HepG2 (cell line): Measurements from ENCODE around the gene INTS6. TPM values are rescaled to one million over a fixed set of nuclear protein-coding genes. Genes with fewer than 3 reads are reported as not detected.

ENCODE experiments used
- CENPT ChIP-seq: sonication (generic); formaldehyde crosslinking; IDR thresholded peaks from 2 replicates; pipeline ENCODE4 v1.8.0; 2022; ENCODE audit warnings: low read depth, mild to moderate bottlenecking, moderate library complexity, missing genetic modification reagents
- HNF1A ChIP-seq, 2 experiments: sonication (generic) in 1 of 2; formaldehyde crosslinking in 1 of 2; IDR thresholded peaks; 2 replicates each; pipeline versions ENCODE4 v1.4.0 to v1.6.1; 2016 to 2020; ENCODE audit warnings: borderline replicate concordance in 1 of 2, low read depth in 1 of 2, mild to moderate bottlenecking in 1 of 2, missing genetic modification reagents in 1 of 2
- MXD1 ChIP-seq: sonication (generic); formaldehyde crosslinking; IDR thresholded peaks from 2 replicates; pipeline ENCODE4 v1.4.0; 2020; ENCODE audit warnings: mild to moderate bottlenecking, missing genetic modification reagents
- NFYB ChIP-seq: sonication (generic); formaldehyde crosslinking; IDR thresholded peaks from 2 replicates; pipeline ENCODE4 v1.4.0; 2020; ENCODE audit warnings: missing genetic modification reagents
- RFX5 ChIP-seq: IDR thresholded peaks from 2 replicates; pipeline ENCODE4 v1.6.1; 2011; ENCODE audit warnings: low read depth, low read length, improper control_type of control experiment
- RFXAP ChIP-seq: sonication (generic); formaldehyde crosslinking; IDR thresholded peaks from 2 replicates; pipeline ENCODE4 v1.4.0; 2020; ENCODE audit warnings: missing genetic modification reagents, borderline replicate concordance
- SALL1 ChIP-seq: sonication (generic); formaldehyde crosslinking; IDR thresholded peaks from 2 replicates; pipeline ENCODE4 v1.8.0; 2022; ENCODE audit warnings: mild to moderate bottlenecking, missing genetic modification reagents
- SSRP1 ChIP-seq: IDR thresholded peaks from 2 replicates; pipeline ENCODE4 v1.6.1; 2016; ENCODE audit warnings: control low read depth
- ZNF329 ChIP-seq: sonication (generic); formaldehyde crosslinking; IDR thresholded peaks from 2 replicates; pipeline ENCODE4 v1.9.0; 2021; ENCODE audit warnings: low read depth, mild to moderate bottlenecking, missing genetic modification reagents
- ZNF572 ChIP-seq: sonication (generic); formaldehyde crosslinking; IDR thresholded peaks from 2 replicates; pipeline ENCODE4 v1.5.1; 2020; ENCODE audit warnings: mild to moderate bottlenecking, missing genetic modification reagents
- polyA plus RNA-seq, 8 experiments: library from polyadenylated mRNA; depleted of rRNA in 3 of 8; stranded (reverse) in 7 of 8; unstranded in 1 of 8; fragments of >200 nt; fragmentation: Illumina TruSeq in 4 of 8; extraction: Trizol in 4 of 8; gene quantifications; 2 replicates each; pipeline versions ENCODE4 v1.2.1 to v1.2.3, GENCODE V29; 2011 to 2016; ENCODE audit warnings: low read depth in 4 of 8, missing spikeins in 1 of 8, mixed read lengths in 1 of 8; ENCODE audit not compliant: insufficient read depth in 1 of 8
- total RNA-seq, 5 experiments: library from RNA; depleted of rRNA; stranded (reverse); fragments of >200 nt; fragmentation: Illumina TruSeq; extraction: Trizol; gene quantifications; 2 replicates each; pipeline ENCODE4 v1.2.3, GENCODE V29; 2016; ENCODE audit warnings: low read depth in 1 of 5
- TF ChIP-seq, protein P1 (sequence below): sonication (generic); formaldehyde crosslinking; IDR thresholded peaks from 2 replicates; pipeline ENCODE4 v1.4.0; 2020; ENCODE audit warnings: missing genetic modification reagents
- TF ChIP-seq, protein P2 (sequence below): sonication (generic); formaldehyde crosslinking; IDR thresholded peaks from 2 replicates; pipeline ENCODE4 v1.5.0; 2020; ENCODE audit warnings: missing genetic modification reagents
- TF ChIP-seq, protein P3 (sequence below): sonication (generic); formaldehyde crosslinking; IDR thresholded peaks from 2 replicates; pipeline ENCODE4 v1.9.0; 2021; ENCODE audit warnings: missing genetic modification reagents, mild to moderate bottlenecking, borderline replicate concordance

INTS6 gene
- total and polyA plus RNA-seq, 2 of the 13 experiments (the other 11 are each of a cell fraction or from before 2014, with no cell fraction given), result 27.9 to 38.4 TPM

DNA sequence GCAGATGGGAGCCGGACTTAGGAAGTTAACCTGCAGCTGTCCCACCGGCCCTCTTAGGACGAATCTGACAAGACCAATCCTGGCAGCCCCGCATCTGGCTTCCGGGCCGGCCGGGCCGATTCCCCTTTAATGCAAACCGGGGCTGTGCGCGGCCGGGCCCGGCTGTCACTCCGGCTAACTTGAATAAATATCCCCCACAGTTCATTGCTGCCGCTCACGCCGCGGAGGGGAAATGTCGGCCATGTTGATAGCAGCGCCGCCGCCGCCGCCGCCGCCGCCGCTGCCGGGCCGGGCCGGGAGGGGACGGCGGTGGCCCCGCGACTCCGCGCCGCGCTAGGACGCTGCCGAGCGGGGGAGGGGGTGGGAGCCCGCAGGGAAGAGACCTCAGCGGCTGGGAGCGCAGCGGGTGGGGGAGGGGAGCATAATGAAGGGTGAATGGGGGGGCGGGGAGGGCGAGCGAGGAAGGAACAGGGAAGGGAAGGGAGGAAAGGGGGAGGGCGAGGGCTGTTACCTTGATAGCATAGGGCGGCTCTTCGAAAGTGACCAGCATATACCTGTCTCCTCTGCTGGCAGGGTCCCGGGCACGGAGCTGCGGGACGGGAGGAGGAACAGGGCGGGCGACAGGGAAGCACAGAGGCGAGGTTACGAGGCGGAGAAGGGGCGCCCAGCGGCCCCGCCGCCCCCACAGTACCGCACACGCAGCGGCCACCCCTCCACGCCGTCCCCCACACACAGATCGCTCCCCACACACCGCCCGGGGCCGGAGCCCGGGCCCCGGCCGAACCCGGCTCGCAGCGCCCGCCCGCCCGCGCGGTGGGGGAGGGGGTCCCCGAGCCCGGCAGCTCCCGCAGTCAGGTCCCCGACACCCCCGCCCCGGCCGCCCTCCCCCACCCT is 1.1 kb downstream of the INTS6 start (continued):
- TF ChIP-seq, protein P1, sequence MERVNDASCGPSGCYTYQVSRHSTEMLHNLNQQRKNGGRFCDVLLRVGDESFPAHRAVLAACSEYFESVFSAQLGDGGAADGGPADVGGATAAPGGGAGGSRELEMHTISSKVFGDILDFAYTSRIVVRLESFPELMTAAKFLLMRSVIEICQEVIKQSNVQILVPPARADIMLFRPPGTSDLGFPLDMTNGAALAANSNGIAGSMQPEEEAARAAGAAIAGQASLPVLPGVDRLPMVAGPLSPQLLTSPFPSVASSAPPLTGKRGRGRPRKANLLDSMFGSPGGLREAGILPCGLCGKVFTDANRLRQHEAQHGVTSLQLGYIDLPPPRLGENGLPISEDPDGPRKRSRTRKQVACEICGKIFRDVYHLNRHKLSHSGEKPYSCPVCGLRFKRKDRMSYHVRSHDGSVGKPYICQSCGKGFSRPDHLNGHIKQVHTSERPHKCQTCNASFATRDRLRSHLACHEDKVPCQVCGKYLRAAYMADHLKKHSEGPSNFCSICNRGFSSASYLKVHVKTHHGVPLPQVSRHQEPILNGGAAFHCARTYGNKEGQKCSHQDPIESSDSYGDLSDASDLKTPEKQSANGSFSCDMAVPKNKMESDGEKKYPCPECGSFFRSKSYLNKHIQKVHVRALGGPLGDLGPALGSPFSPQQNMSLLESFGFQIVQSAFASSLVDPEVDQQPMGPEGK (CRISPR knock-in tag), result peak; percentile 67; the same call in 1 of the 2 replicates
- TF ChIP-seq ZNF329 (CRISPR knock-in tag), result no peak
- TF ChIP-seq CENPT, result no peak
- TF ChIP-seq NFYB (CRISPR knock-in tag), result no peak
- no peak for TF ChIP-seq ZNF572 (CRISPR knock-in tag)
- TF ChIP-seq HNF1A (IDR thresholded peaks at IDR 0.05; ENCODE audit: low read depth), result no peak
- TF ChIP-seq HNF1A (CRISPR knock-in tag; IDR thresholded peaks at IDR 0.05; ENCODE audit: borderline replicate concordance), result no peak
- TF ChIP-seq, protein P2, sequence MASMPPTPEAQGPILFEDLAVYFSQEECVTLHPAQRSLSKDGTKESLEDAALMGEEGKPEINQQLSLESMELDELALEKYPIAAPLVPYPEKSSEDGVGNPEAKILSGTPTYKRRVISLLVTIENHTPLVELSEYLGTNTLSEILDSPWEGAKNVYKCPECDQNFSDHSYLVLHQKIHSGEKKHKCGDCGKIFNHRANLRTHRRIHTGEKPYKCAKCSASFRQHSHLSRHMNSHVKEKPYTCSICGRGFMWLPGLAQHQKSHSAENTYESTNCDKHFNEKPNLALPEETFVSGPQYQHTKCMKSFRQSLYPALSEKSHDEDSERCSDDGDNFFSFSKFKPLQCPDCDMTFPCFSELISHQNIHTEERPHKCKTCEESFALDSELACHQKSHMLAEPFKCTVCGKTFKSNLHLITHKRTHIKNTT (CRISPR knock-in tag), result no peak
- no peak for TF ChIP-seq RFXAP (CRISPR knock-in tag)
- no peak for TF ChIP-seq MXD1
- no peak for TF ChIP-seq SALL1 (CRISPR knock-in tag)
- TF ChIP-seq RFX5, result no peak
- no peak for TF ChIP-seq SSRP1 (CRISPR knock-in tag)
- TF ChIP-seq, protein P3, sequence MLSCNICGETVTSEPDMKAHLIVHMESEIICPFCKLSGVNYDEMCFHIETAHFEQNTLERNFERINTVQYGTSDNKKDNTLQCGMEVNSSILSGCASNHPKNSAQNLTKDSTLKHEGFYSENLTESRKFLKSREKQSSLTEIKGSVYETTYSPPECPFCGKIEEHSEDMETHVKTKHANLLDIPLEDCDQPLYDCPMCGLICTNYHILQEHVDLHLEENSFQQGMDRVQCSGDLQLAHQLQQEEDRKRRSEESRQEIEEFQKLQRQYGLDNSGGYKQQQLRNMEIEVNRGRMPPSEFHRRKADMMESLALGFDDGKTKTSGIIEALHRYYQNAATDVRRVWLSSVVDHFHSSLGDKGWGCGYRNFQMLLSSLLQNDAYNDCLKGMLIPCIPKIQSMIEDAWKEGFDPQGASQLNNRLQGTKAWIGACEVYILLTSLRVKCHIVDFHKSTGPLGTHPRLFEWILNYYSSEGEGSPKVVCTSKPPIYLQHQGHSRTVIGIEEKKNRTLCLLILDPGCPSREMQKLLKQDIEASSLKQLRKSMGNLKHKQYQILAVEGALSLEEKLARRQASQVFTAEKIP (CRISPR knock-in tag), result no peak
